ENCODE results near the gene PSMF1. TPM values are rescaled to one million over a fixed set of nuclear protein-coding genes. Genes with fewer than 3 reads are reported as not detected.

The PSMF1 gene
- total and polyA plus RNA-seq, 2 donors (not counting 3 experiments of a cell fraction or from before 2014, with no cell fraction given) = 142 to 354 TPM

DNA sequence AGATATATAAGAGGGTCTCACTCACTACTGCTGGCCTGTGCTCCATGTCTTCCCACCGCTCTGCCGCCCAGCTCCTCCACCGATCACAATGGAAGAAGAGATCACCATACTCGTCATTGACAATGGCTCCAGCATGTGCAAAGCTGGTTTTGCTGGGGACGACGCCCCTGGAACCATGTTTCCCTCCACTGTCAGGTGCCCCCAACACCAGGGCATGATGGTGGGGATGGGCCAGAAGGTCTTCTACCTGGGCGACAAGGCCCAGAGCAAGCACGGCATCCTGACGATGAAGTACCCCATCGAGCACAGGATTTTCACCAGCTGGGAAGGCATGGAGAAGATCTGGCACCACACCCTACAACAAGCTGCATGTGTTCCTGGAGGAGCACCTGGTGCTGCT is 42.1 kb downstream of the PSMF1 start:
- intact Hi-C loops (cut with micrococcal nuclease) = no loop called here
- DNase-seq (ENCODE audit: low read depth, low spot score) (no peak), FAIRE-seq (no peak)
- H3K36me3 ChIP-seq (ENCODE audit: control insufficient read depth in 2 of 2, extremely low read depth in 1 of 2, insufficient read depth in 2 of 2, low read length in 2 of 2) = peaks cover 8 to 19% of the 10 kb centered on the region in 2 experiments
- H3K79me2 ChIP-seq (ENCODE audit: control insufficient read depth, insufficient read depth, low read length) = no peaks in the 10 kb centered on the region
- H3K27me3 ChIP-seq (ENCODE audit: control insufficient read depth in 2 of 2, insufficient read depth in 2 of 2, low read length in 2 of 2) = no peaks in the 10 kb centered on the region
- dilution Hi-C loops (cut with MboI; ENCODE audit: extremely low pct_ligation_motif_present, low sequenced_read_pairs) = no loop called here
- TF ChIP-seq POLR2AphosphoS5 (IDR thresholded peaks at IDR 0.05; ENCODE audit: insufficient read depth, low read depth, low read length) (no peak), CTCF (IDR thresholded peaks at IDR 0.05; ENCODE audit: extremely low read depth in 1 of 2, insufficient read depth in 1 of 2, low read depth in 1 of 2, low read length in 2 of 2) (no peak), MYC (IDR thresholded peaks at IDR 0.05; ENCODE audit: low read depth, low read length) (no peak), EZH2 (IDR thresholded peaks at IDR 0.05; ENCODE audit: borderline replicate concordance, low read depth, low read length, severe bottlenecking) (no peak), FOS (IDR thresholded peaks at IDR 0.05; ENCODE audit: borderline replicate concordance, insufficient read depth, low read length) (no peak), GATA2 (IDR thresholded peaks at IDR 0.05; ENCODE audit: insufficient read depth, insufficient read length, low read depth, low read length) (no peak)
- TF ChIP-seq, protein P1, sequence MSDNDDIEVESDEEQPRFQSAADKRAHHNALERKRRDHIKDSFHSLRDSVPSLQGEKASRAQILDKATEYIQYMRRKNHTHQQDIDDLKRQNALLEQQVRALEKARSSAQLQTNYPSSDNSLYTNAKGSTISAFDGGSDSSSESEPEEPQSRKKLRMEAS (IDR thresholded peaks at IDR 0.05; ENCODE audit: insufficient read depth, insufficient read length) = no peak
- H3K9me1 ChIP-seq (replicated peaks; ENCODE audit: control insufficient read depth, extremely low read depth, insufficient read depth, low read length) = no peaks in the 10 kb centered on the region
- ChIA-PET CTCF (no interaction called here), POLR2A (no interaction called here)
- no peaks in the 10 kb centered on the region for H3K4me1 ChIP-seq (ENCODE audit: control insufficient read depth, extremely low read depth, insufficient read depth, low read length)
- H3K4me3 ChIP-seq (replicated peaks in 1 of 3; ENCODE audit: insufficient read depth in 1 of 3, low read depth in 1 of 3, low read length in 3 of 3) = no peak overlapping the region
- no peaks in the 10 kb centered on the region for H3K9me3 ChIP-seq (replicated peaks; ENCODE audit: control insufficient read depth, insufficient read depth, low read length)
- H3K27ac ChIP-seq (ENCODE audit: insufficient read depth, low read depth, low read length) = no peak overlapping the region
- H2AFZ ChIP-seq (ENCODE audit: low read depth, low read length) = no peak overlapping the region
- no peak overlapping the region for H3K9ac ChIP-seq (replicated peaks; ENCODE audit: extremely low read depth, insufficient read depth, low read length)
- no peak overlapping the region for H3K4me2 ChIP-seq (ENCODE audit: insufficient read depth, low read length)
- H4K20me1 ChIP-seq (replicated peaks; ENCODE audit: control insufficient read depth, extremely low read depth, insufficient read depth, low read length) = no peaks in the 10 kb centered on the region
- no TSS peak for BruUV-seq (replicated peaks)

Data from endothelial cell of umbilical vein (primary cell).